ENCODE data around the gene NCOA3.

- no peak for TF ChIP-seq ARNTL (CRISPR knock-in tag; IDR thresholded peaks at IDR 0.05; ENCODE audit: borderline replicate concordance, low read depth)
- TF ChIP-seq GLIS3 (CRISPR knock-in tag; IDR thresholded peaks at IDR 0.05): no peak
- TF ChIP-seq RARB (CRISPR knock-in tag; IDR thresholded peaks at IDR 0.05): no peak
- no peak for TF ChIP-seq TCF4 (CRISPR knock-in tag; IDR thresholded peaks at IDR 0.05; ENCODE audit: borderline replicate concordance)
- no peak for TF ChIP-seq CSDC2 (CRISPR knock-in tag; IDR thresholded peaks at IDR 0.05)
- no peak for TF ChIP-seq ZNF70 (CRISPR knock-in tag; IDR thresholded peaks at IDR 0.05)
- no peak for TF ChIP-seq OSR1 (CRISPR knock-in tag; IDR thresholded peaks at IDR 0.05)
- no peak for TF ChIP-seq PPARA (CRISPR knock-in tag; IDR thresholded peaks at IDR 0.05; ENCODE audit: borderline replicate concordance)
Measured at GRCh38 chr20:47484303-47484702, 17.4 kb upstream of the NCOA3 start.
